ENCODE data around the gene TRH. TPM values are rescaled to one million over a fixed set of nuclear protein-coding genes. Genes with fewer than 3 reads are reported as not detected.

Gene TRH
- total RNA-seq, 2 experiments from 2014 or later: not detected

Other genes with a start within 250 kb of the TRH start
- 10 to 100 TPM; 18.5 to 20.4 TPM for gene TMCC1, start 81.0 kb upstream of the TRH start, total RNA-seq
- under 1 TPM in 1 of 2 experiments, not detected in 1; 0.70 TPM for gene ALG1L2, start 107.1 kb downstream of the TRH start, total RNA-seq